ENCODE measurements around the gene ZNF580. TPM values are rescaled to one million over a fixed set of nuclear protein-coding genes. Genes with fewer than 3 reads are reported as not detected.

The ZNF580 gene
- total and polyA plus RNA-seq, 9 of the 15 experiments (the other 6 are each of a cell fraction or from before 2014, with no cell fraction given) = 2.3 to 47.4 (median 6.0) TPM

- peak; percentile 90 to 93 for TF ChIP-seq E2F6 (IDR thresholded peaks at IDR 0.05; ENCODE audit: borderline replicate concordance in 1 of 2, extremely low read depth in 1 of 2, insufficient read depth in 1 of 2, insufficient read length in 1 of 2, low read depth in 1 of 2, low read length in 1 of 2, poor library complexity in 1 of 2, severe bottlenecking in 1 of 2)
- 0 out of 2 replicates have a peak, but pooled peaks have one; percentile 14 for TF ChIP-seq ZNF324 (CRISPR knock-in tag; IDR thresholded peaks at IDR 0.05)
- no peak for TF ChIP-seq HMBOX1 (IDR thresholded peaks at IDR 0.05)
- no peak for TF ChIP-seq HDAC6 (IDR thresholded peaks at IDR 0.05; ENCODE audit: low read depth, low read length)
- no peak for TF ChIP-seq PPARD (CRISPR knock-in tag; IDR thresholded peaks at IDR 0.05)
- peak; percentile 79 for TF ChIP-seq ZFX (CRISPR knock-in tag; IDR thresholded peaks at IDR 0.05)
- TF ChIP-seq ELF4 (CRISPR knock-in tag; IDR thresholded peaks at IDR 0.05) = no peak
- 0 out of 2 replicates have a peak, but pooled peaks have one; percentile 26 for TF ChIP-seq ZKSCAN1 (IDR thresholded peaks at IDR 0.05; ENCODE audit: low read depth, low read length)
- no peak for TF ChIP-seq MLLT1 (IDR thresholded peaks at IDR 0.05)
- TF ChIP-seq JUN (IDR thresholded peaks at IDR 0.05; ENCODE audit: borderline replicate concordance, low read depth, low read length) = peak; percentile 5; the same call in 1 of the 2 replicates
- no peak for TF ChIP-seq JUN (CRISPR knock-in tag; IDR thresholded peaks at IDR 0.05; ENCODE audit: borderline replicate concordance)
- no peak for TF ChIP-seq GTF2F1 (IDR thresholded peaks at IDR 0.05; ENCODE audit: low read depth, low read length)
- no peak for TF ChIP-seq XRCC3 (IDR thresholded peaks at IDR 0.05)
- TF ChIP-seq ETV5 (CRISPR knock-in tag; IDR thresholded peaks at IDR 0.05; ENCODE audit: low read depth) = peak; percentile 56; the same call in 1 of the 2 replicates
- TF ChIP-seq ZNF57 (CRISPR knock-in tag; IDR thresholded peaks at IDR 0.05) = 0 out of 2 replicates have a peak, but pooled peaks have one; percentile 11
- 0 out of 2 replicates have a peak, but pooled peaks have one; percentile 31 for TF ChIP-seq PHB (CRISPR knock-in tag; IDR thresholded peaks at IDR 0.05)
- no peak for TF ChIP-seq ZNF212 (CRISPR knock-in tag; IDR thresholded peaks at IDR 0.05)
- no peak for TF ChIP-seq ZBTB34 (CRISPR knock-in tag; IDR thresholded peaks at IDR 0.05)
- peak; percentile 81; the same call in 1 of the 2 replicates for TF ChIP-seq ZNF282 (CRISPR knock-in tag; IDR thresholded peaks at IDR 0.05)
- TF ChIP-seq ZNF551 (CRISPR knock-in tag; IDR thresholded peaks at IDR 0.05) = no peak
- TF ChIP-seq HLTF (IDR thresholded peaks at IDR 0.05) = no peak
- no peak for TF ChIP-seq ZNF121 (CRISPR knock-in tag; conservative IDR thresholded peaks at IDR 0.05)
- TF ChIP-seq SREBF1 (IDR thresholded peaks at IDR 0.05; ENCODE audit: borderline replicate concordance, low read depth, low read length) = no peak
- no peak for TF ChIP-seq ZNF232 (CRISPR knock-in tag; IDR thresholded peaks at IDR 0.05)
- TF ChIP-seq CBX3 (IDR thresholded peaks at IDR 0.05; ENCODE audit: borderline replicate concordance in 1 of 2, low read length in 2 of 2) = no peak; a peak in 1 of 3 replicates
These were observed 14.3 kb downstream of the ZNF580 start, which contains the start of gene U2AF2 (continued) for GRCh38 chr19:55654868-55655647.
